CD4-positive, alpha-beta T cell treated with Interleukin-12 subunit alpha and Interleukin-12 subunit beta, for 1 hour (primary cell): ENCODE results near the gene ITGB4.

Experiments
- DNase-seq: peaks from one replicate; pipeline ENCODE4 v3.0.0-alpha.2; 2020

ITGB4 gene

GRCh38 chr17:75799402-75799801 is 78.1 kb downstream of the ITGB4 start:
- no peak for DNase-seq

DNA sequence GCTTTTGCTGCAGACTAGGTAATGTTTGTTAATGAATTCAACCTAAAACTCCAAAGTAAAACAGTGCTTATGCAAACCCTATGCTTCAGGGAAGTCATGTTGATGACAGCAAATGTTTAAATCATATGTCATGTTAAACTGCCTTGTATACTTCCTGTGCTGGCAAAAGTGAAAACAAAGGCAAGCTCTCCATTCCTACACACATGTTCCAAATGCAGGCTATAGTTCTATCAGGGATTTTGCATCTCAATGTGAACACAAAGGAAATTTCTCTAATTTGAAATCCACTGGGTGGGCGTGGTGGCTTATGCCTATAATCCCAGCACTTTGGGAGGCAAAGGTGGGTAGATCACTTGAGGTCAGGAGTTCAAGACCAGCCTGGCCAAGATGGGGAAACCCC is 82.6 kb downstream of the ITGB4 start:
- DNase-seq: no peak

DNA sequence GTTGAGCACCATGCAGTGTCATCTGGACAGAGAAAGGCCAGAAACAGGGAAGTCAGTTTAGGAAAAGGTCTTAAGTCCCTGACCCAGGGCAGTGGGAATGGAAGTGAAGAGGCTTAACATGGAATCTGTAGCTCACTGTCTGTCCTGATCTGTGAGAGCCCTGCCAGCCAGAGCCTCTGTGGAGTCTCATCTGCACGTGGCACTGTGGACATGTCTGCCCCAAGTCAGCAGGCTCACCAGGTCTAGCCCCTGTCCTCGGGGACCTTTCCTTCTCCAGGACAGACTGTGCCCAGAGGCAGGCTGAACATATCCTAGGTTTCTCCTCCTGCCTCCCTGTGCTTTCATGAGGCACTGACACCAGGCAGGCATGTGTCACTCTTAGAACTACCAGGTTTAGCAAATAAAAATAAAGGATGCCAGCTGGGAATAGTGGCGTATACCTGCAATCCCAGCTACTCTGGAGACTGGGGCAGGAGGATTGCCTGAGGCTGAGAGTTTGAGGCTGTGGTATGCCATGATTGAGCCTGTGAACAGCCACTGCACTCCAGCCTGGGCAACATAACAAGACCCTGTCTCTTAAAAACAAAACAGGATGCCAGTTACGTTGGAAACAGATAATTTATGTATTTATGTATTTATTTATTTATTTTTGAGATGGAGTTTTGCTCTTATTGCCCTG is 85.7 kb downstream of the ITGB4 start:
- no peak for DNase-seq
